Mesodermal cell (in vitro differentiated cells): ENCODE data around the gene DNAH14.

Experiments
- H3K27ac ChIP-seq: 2 replicates; pipeline ENCODE4 v1.7.0; 2013; ENCODE audit warnings: mild to moderate bottlenecking, low read depth, low read length, moderate library complexity; ENCODE audit not compliant: severe bottlenecking
- H3K36me3 ChIP-seq: 2 replicates; pipeline ENCODE4 v1.7.1; 2013; ENCODE audit warnings: mild to moderate bottlenecking, low read length, moderate library complexity; ENCODE audit not compliant: control insufficient read depth, insufficient read depth
- H3K4me1 ChIP-seq: one replicate; pipeline ENCODE4 v1.7.1; 2013; ENCODE audit warnings: mild to moderate bottlenecking, low read length; ENCODE audit not compliant: insufficient read depth, control insufficient read depth, poor library complexity, severe bottlenecking
- H3K4me3 ChIP-seq: 2 replicates; pipeline ENCODE4 v1.7.0; 2013; ENCODE audit warnings: low read length, control low read depth, mild to moderate bottlenecking; ENCODE audit not compliant: insufficient read depth, poor library complexity, severe bottlenecking; ENCODE audit errors: extremely low read depth
- H3K9me3 ChIP-seq: 2 replicates; pipeline ENCODE4 v1.7.1; 2013; ENCODE audit warnings: mild to moderate bottlenecking, low read length, moderate library complexity; ENCODE audit not compliant: control insufficient read depth
- WGBS, 2 experiments: methylation state at CpG; one replicate each; pipeline ENCODE4 v1.1.5; 2013; ENCODE audit warnings: missing lambda C conversion rate in 2 of 2; ENCODE audit not compliant: insufficient coverage in 2 of 2; 5-methylcytosine and 5-hydroxymethylcytosine counted together

Gene DNAH14

GRCh38 chr1:225412803-225413351 is 483.4 kb downstream of the DNAH14 start:
- Histone ChIP-seq H3K9me3 (no peaks in the 10 kb centered on the region), H3K27ac (no peak overlapping the region), H3K4me1 (no peaks in the 10 kb centered on the region), H3K36me3 (peaks cover 89% of the 10 kb centered on the region), H3K4me3 (no peak overlapping the region)
- WGBS, 2 experiments, result 93 to 94% methylated on average over 9 of the region's 10 CpGs

DNA sequence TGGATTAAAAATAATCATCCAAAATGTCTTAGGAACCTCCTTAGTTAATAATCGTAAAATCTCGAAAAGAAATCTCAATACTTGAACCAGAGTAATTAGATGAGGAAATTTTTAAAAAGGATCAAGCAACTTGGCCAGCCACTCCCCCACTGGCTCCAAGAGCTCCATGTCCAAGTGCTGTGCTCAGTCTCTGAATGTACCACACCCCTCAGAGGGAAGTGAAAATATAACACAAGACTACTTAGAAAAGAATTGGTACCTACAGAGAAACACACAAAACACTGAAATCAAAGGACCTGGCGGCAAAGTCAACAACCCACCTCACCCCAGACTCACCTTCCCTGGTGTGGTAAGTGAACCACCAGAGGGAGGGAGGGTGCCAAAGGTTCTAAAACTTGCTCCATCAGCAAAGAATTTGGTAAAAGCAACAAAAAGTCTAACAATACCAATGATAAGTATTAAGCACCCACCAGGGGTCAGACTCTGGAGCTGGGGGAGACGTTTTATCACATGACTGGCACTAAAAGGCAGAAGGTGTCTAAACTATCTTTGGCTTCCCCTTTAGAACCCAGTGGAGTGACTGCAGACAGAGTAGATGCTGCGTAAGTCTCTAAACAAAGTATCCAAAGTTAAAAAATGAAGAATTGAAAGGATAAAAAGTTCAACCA is 484.4 kb downstream of the DNAH14 start:
- no peak overlapping the region for H3K4me3 ChIP-seq
- WGBS, 2 experiments, result 83% methylated on average over 1 of the region's 5 CpGs; no CpG with 5 or more reads in 1 of the 2 experiments
- no peaks in the 10 kb centered on the region for H3K4me1 ChIP-seq
- H3K9me3 ChIP-seq, result no peaks in the 10 kb centered on the region
- H3K27ac ChIP-seq, result no peak overlapping the region
- peaks cover 91% of the 10 kb centered on the region for H3K36me3 ChIP-seq

DNA sequence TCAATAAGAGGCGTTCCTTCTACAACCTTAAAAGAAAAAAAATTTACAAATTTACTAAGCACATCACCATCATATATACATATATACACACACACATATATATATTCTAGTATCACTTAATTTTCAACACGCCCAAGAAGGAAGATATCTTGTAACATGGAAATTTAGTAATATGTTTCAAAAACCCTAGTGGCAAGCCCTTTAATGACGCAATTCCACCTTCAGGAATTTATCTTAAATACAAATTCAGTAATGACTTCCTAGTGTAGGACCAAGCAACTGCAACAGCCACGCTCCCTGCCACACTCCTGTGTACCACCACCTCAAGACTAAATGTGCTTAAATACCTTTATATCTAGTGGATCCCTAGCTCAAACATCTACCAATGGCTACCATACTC is 485.8 kb downstream of the DNAH14 start:
- H3K4me1 ChIP-seq, result no peaks in the 10 kb centered on the region
- H3K4me3 ChIP-seq, result no peak overlapping the region
- WGBS, 2 experiments, result 95 to 98% methylated on average over 3 of the region's 4 CpGs
- H3K36me3 ChIP-seq, result peaks cover 94% of the 10 kb centered on the region
- H3K9me3 ChIP-seq, result no peaks in the 10 kb centered on the region
- no peak overlapping the region for H3K27ac ChIP-seq

GRCh38 chr1:225415967-225416745 is 486.7 kb downstream of the DNAH14 start:
- Histone ChIP-seq H3K4me3 (no peak overlapping the region), H3K36me3 (peaks cover 94% of the 10 kb centered on the region), H3K27ac (no peak overlapping the region), H3K9me3 (no peaks in the 10 kb centered on the region), H3K4me1 (no peaks in the 10 kb centered on the region)
- 96 to 100% methylated on average over 2 to 5 of the region's 11 CpGs for WGBS, 2 experiments

DNA sequence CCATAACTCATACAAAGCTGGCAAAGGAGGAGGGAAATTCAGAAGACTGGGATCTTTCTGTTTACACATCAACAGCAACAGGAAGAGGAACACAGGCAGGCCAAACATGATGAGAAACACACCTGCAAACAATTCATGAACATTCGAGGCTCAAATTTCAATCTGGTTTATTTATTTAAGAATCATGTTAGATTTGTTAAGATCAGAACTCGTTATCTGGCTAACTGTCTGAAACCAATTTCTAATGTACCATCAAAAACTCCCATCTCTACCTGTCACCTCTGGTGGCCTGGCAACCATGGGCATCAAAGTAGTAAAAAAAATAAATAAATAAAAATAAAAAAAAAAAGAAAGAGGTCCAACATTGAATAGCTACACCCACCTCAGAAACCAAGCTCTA is 488.6 kb downstream of the DNAH14 start:
- no peak overlapping the region for H3K4me3 ChIP-seq
- no peak overlapping the region for H3K27ac ChIP-seq
- H3K4me1 ChIP-seq, result peaks cover 3% of the 10 kb centered on the region
- peaks cover 87% of the 10 kb centered on the region for H3K36me3 ChIP-seq
- no peaks in the 10 kb centered on the region for H3K9me3 ChIP-seq
- no CpG with 5 or more reads among the region's 2 CpGs for WGBS, 2 experiments

GRCh38 chr1:225418598-225418997 is 489.1 kb downstream of the DNAH14 start:
- H3K4me3 ChIP-seq, result no peak overlapping the region
- peaks cover 8% of the 10 kb centered on the region for H3K4me1 ChIP-seq
- WGBS, 2 experiments, result 94 to 100% methylated on average over 3 to 4 of the region's 4 CpGs
- H3K27ac ChIP-seq, result no peak overlapping the region
- no peaks in the 10 kb centered on the region for H3K9me3 ChIP-seq
- H3K36me3 ChIP-seq, result peaks cover 83% of the 10 kb centered on the region

- 90 to 92% methylated on average over 4 to 6 of the region's 14 CpGs for WGBS, 2 experiments
- no peaks in the 10 kb centered on the region for H3K9me3 ChIP-seq
- peaks cover 33% of the 10 kb centered on the region for H3K4me1 ChIP-seq
- peak overlapping the region; percentile 24 for H3K27ac ChIP-seq
- no peak overlapping the region for H3K4me3 ChIP-seq
- peaks cover 51% of the 10 kb centered on the region for H3K36me3 ChIP-seq
These were observed 492.6 kb downstream of the DNAH14 start for GRCh38 chr1:225422031-225422605.

GRCh38 chr1:225422795-225423517 is 493.5 kb downstream of the DNAH14 start:
- Histone ChIP-seq H3K27ac (no peak overlapping the region), H3K4me3 (no peak overlapping the region), H3K4me1 (peaks cover 33% of the 10 kb centered on the region), H3K36me3 (peaks cover 43% of the 10 kb centered on the region), H3K9me3 (no peaks in the 10 kb centered on the region)
- WGBS, 2 experiments, result 87 to 94% methylated on average over 2 to 3 of the region's 7 CpGs

- Histone ChIP-seq H3K36me3 (peaks cover 37% of the 10 kb centered on the region), H3K4me3 (no peak overlapping the region), H3K9me3 (no peaks in the 10 kb centered on the region), H3K27ac (no peak overlapping the region), H3K4me1 (peaks cover 33% of the 10 kb centered on the region)
- 52 to 59% methylated on average over 2 of the region's 2 CpGs for WGBS, 2 experiments
These were observed 494.0 kb downstream of the DNAH14 start for GRCh38 chr1:225423518-225423855.

DNA sequence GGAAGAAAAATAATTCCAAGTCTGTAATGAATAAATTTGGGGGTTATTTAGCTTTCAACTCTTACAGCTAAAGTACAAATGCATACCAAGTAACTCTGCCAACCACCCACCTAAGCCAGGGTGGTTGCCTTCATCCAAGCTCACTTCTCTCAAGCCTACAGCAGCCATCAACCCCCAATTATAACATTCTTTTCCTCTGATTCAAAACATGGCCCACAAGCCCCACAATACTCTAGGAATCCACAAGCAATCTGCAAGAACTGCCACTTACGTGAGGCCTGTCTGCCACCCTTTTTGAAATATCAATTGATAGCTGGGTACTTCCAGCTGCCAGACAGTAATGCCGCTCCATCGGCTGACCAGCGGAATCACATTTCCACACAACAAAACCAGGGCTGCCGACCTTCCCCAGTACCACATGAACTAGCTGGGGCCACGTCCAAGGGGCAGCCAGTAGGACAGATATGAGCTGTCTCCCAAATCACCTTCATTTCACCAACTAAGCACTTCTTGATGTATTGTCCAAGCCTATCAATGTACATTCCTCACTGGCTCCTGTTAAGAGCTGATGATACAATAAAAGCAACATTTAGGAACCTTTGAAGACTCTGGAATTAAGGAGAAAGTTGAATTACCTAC is 495.2 kb downstream of the DNAH14 start:
- H3K4me1 ChIP-seq, result peaks cover 33% of the 10 kb centered on the region
- H3K9me3 ChIP-seq, result no peaks in the 10 kb centered on the region
- H3K4me3 ChIP-seq, result peak overlapping the region; percentile 3
- peaks cover 25% of the 10 kb centered on the region for H3K36me3 ChIP-seq
- peak overlapping the region; percentile 32 for H3K27ac ChIP-seq
- WGBS, 2 experiments, result 46 to 78% methylated on average over 6 of the region's 6 CpGs
